ENCODE data around the gene DNAJB2.

DNAJB2 gene

GRCh38 chr2:219277703-219278654 is 1.2 kb upstream of the DNAJB2 start:
- Histone ChIP-seq H3K4me3 (ENCODE audit: low read length) (peak overlapping the region; percentile 62), H3K9ac (ENCODE audit: low read depth, low read length) (no peak overlapping the region), H3K27me3 (ENCODE audit: insufficient read depth, low read length) (no peaks in the 10 kb centered on the region), H3K9me3 (ENCODE audit: insufficient read depth, low read depth, low read length) (no peaks in the 10 kb centered on the region), H3K27ac (ENCODE audit: low read depth, low read length) (peak overlapping the region; percentile 75; the same call in 1 of the 2 replicates), H3K36me3 (ENCODE audit: insufficient read depth, low read length) (peaks cover 12% of the 10 kb centered on the region), H3K4me1 (ENCODE audit: insufficient read depth, low read length) (peaks cover 20% of the 10 kb centered on the region)
- WGBS: 31% methylated on average over 25 of the region's 25 CpGs

- WGBS: 14% methylated on average over 6 of the region's 9 CpGs
- Histone ChIP-seq H3K9me3 (ENCODE audit: insufficient read depth, low read depth, low read length) (no peaks in the 10 kb centered on the region), H3K27ac (ENCODE audit: low read depth, low read length) (peak overlapping the region; percentile 75; the same call in 1 of the 2 replicates), H3K9ac (ENCODE audit: low read depth, low read length) (peak overlapping the region; percentile 32; the same call in 1 of the 2 replicates), H3K27me3 (ENCODE audit: insufficient read depth, low read length) (no peaks in the 10 kb centered on the region), H3K36me3 (ENCODE audit: insufficient read depth, low read length) (peaks cover 13% of the 10 kb centered on the region), H3K4me3 (ENCODE audit: low read length) (peak overlapping the region; percentile 62), H3K4me1 (ENCODE audit: insufficient read depth, low read length) (peaks cover 20% of the 10 kb centered on the region)
These were observed 463 bp upstream of the DNAJB2 start for GRCh38 chr2:219278655-219279150.

- Histone ChIP-seq H3K36me3 (ENCODE audit: insufficient read depth, low read length) (peaks cover 15% of the 10 kb centered on the region), H3K9me3 (ENCODE audit: insufficient read depth, low read depth, low read length) (no peaks in the 10 kb centered on the region), H3K27me3 (ENCODE audit: insufficient read depth, low read length) (no peaks in the 10 kb centered on the region), H3K4me1 (ENCODE audit: insufficient read depth, low read length) (peaks cover 15% of the 10 kb centered on the region), H3K4me3 (ENCODE audit: low read length) (peak overlapping the region; percentile 62), H3K27ac (ENCODE audit: low read depth, low read length) (peak overlapping the region; percentile 75; the same call in 1 of the 2 replicates), H3K9ac (ENCODE audit: low read depth, low read length) (peak overlapping the region; percentile 32; the same call in 1 of the 2 replicates)
- 45% methylated on average over 12 of the region's 12 CpGs for WGBS
These were observed 850 bp downstream of the DNAJB2 start for GRCh38 chr2:219279916-219280516.

- H3K27me3 ChIP-seq (ENCODE audit: insufficient read depth, low read length): no peaks in the 10 kb centered on the region
- H3K9me3 ChIP-seq (ENCODE audit: insufficient read depth, low read depth, low read length): no peaks in the 10 kb centered on the region
- H3K4me1 ChIP-seq (ENCODE audit: insufficient read depth, low read length): peaks cover 15% of the 10 kb centered on the region
- no peak overlapping the region for H3K27ac ChIP-seq (ENCODE audit: low read depth, low read length)
- 91% methylated on average over 4 of the region's 4 CpGs for WGBS
- no peak overlapping the region for H3K9ac ChIP-seq (ENCODE audit: low read depth, low read length)
- H3K4me3 ChIP-seq (ENCODE audit: low read length): no peak overlapping the region
- H3K36me3 ChIP-seq (ENCODE audit: insufficient read depth, low read length): peaks cover 15% of the 10 kb centered on the region
These were observed 1.5 kb downstream of the DNAJB2 start for GRCh38 chr2:219280651-219281050.

GRCh38 chr2:219281588-219281987 is 2.4 kb downstream of the DNAJB2 start:
- 71% methylated on average over 8 of the region's 8 CpGs for WGBS
- Histone ChIP-seq H3K36me3 (ENCODE audit: insufficient read depth, low read length) (peaks cover 15% of the 10 kb centered on the region), H3K9me3 (ENCODE audit: insufficient read depth, low read depth, low read length) (no peaks in the 10 kb centered on the region), H3K9ac (ENCODE audit: low read depth, low read length) (no peak overlapping the region), H3K4me1 (ENCODE audit: insufficient read depth, low read length) (peaks cover 19% of the 10 kb centered on the region), H3K27me3 (ENCODE audit: insufficient read depth, low read length) (no peaks in the 10 kb centered on the region), H3K4me3 (ENCODE audit: low read length) (no peak overlapping the region), H3K27ac (ENCODE audit: low read depth, low read length) (no peak overlapping the region)

GRCh38 chr2:219282375-219282774 is 3.2 kb downstream of the DNAJB2 start:
- Histone ChIP-seq H3K27me3 (ENCODE audit: insufficient read depth, low read length) (no peaks in the 10 kb centered on the region), H3K4me3 (ENCODE audit: low read length) (no peak overlapping the region), H3K4me1 (ENCODE audit: insufficient read depth, low read length) (peaks cover 16% of the 10 kb centered on the region), H3K27ac (ENCODE audit: low read depth, low read length) (no peak overlapping the region), H3K9ac (ENCODE audit: low read depth, low read length) (no peak overlapping the region), H3K36me3 (ENCODE audit: insufficient read depth, low read length) (peaks cover 15% of the 10 kb centered on the region), H3K9me3 (ENCODE audit: insufficient read depth, low read depth, low read length) (no peaks in the 10 kb centered on the region)
- WGBS: 96% methylated on average over 5 of the region's 5 CpGs

- H3K9ac ChIP-seq (ENCODE audit: low read depth, low read length): no peak overlapping the region
- no peak overlapping the region for H3K27ac ChIP-seq (ENCODE audit: low read depth, low read length)
- no peak overlapping the region for H3K4me3 ChIP-seq (ENCODE audit: low read length)
- WGBS: 93% methylated on average over 17 of the region's 17 CpGs
- H3K4me1 ChIP-seq (ENCODE audit: insufficient read depth, low read length): peaks cover 12% of the 10 kb centered on the region
- no peaks in the 10 kb centered on the region for H3K27me3 ChIP-seq (ENCODE audit: insufficient read depth, low read length)
- no peaks in the 10 kb centered on the region for H3K9me3 ChIP-seq (ENCODE audit: insufficient read depth, low read depth, low read length)
- H3K36me3 ChIP-seq (ENCODE audit: insufficient read depth, low read length): peaks cover 15% of the 10 kb centered on the region
These were observed 3.9 kb downstream of the DNAJB2 start for GRCh38 chr2:219282943-219283581.

- peaks cover 15% of the 10 kb centered on the region for H3K36me3 ChIP-seq (ENCODE audit: insufficient read depth, low read length)
- no peaks in the 10 kb centered on the region for H3K27me3 ChIP-seq (ENCODE audit: insufficient read depth, low read length)
- no peak overlapping the region for H3K4me3 ChIP-seq (ENCODE audit: low read length)
- H3K27ac ChIP-seq (ENCODE audit: low read depth, low read length): no peak overlapping the region
- no peaks in the 10 kb centered on the region for H3K9me3 ChIP-seq (ENCODE audit: insufficient read depth, low read depth, low read length)
- 94% methylated on average over 16 of the region's 16 CpGs for WGBS
- H3K4me1 ChIP-seq (ENCODE audit: insufficient read depth, low read length): peaks cover 5% of the 10 kb centered on the region; the same call in 1 of the 2 replicates
- H3K9ac ChIP-seq (ENCODE audit: low read depth, low read length): no peak overlapping the region
These were observed 5.6 kb downstream of the DNAJB2 start for GRCh38 chr2:219284501-219285372.

GRCh38 chr2:219285373-219285735 is 6.2 kb downstream of the DNAJB2 start:
- H3K27me3 ChIP-seq (ENCODE audit: insufficient read depth, low read length): no peaks in the 10 kb centered on the region
- no peak overlapping the region for H3K9ac ChIP-seq (ENCODE audit: low read depth, low read length)
- no peak overlapping the region for H3K4me3 ChIP-seq (ENCODE audit: low read length)
- H3K36me3 ChIP-seq (ENCODE audit: insufficient read depth, low read length): peaks cover 15% of the 10 kb centered on the region
- 95% methylated on average over 12 of the region's 12 CpGs for WGBS
- H3K9me3 ChIP-seq (ENCODE audit: insufficient read depth, low read depth, low read length): no peaks in the 10 kb centered on the region
- H3K4me1 ChIP-seq (ENCODE audit: insufficient read depth, low read length): peaks cover 5% of the 10 kb centered on the region; the same call in 1 of the 2 replicates
- no peak overlapping the region for H3K27ac ChIP-seq (ENCODE audit: low read depth, low read length)

- H3K9ac ChIP-seq (ENCODE audit: low read depth, low read length): no peak overlapping the region
- H3K36me3 ChIP-seq (ENCODE audit: insufficient read depth, low read length): peaks cover 14% of the 10 kb centered on the region
- H3K9me3 ChIP-seq (ENCODE audit: insufficient read depth, low read depth, low read length): no peaks in the 10 kb centered on the region
- H3K27me3 ChIP-seq (ENCODE audit: insufficient read depth, low read length): no peaks in the 10 kb centered on the region
- no peak overlapping the region for H3K27ac ChIP-seq (ENCODE audit: low read depth, low read length)
- no peak overlapping the region for H3K4me3 ChIP-seq (ENCODE audit: low read length)
- H3K4me1 ChIP-seq (ENCODE audit: insufficient read depth, low read length): peaks cover 5% of the 10 kb centered on the region; the same call in 1 of the 2 replicates
- 74% methylated on average over 13 of the region's 17 CpGs for WGBS
These were observed 6.8 kb downstream of the DNAJB2 start for GRCh38 chr2:219285894-219286425.

Data from HUES64 (cell line).